ENCODE measurements around the gene LRP10. TPM values are rescaled to one million over a fixed set of nuclear protein-coding genes. Genes with fewer than 3 reads are reported as not detected.
"Not testable (repeated sequence)": the region's sequence is repeated elsewhere in the genome, so short reads cannot be mapped to it uniquely, and the experiment has no call there.

The LRP10 gene
- total and polyA plus RNA-seq, 2 of the 4 experiments (the other 2 are of a cell fraction): 25.1 to 118 TPM

GRCh38 chr14:22850944-22851764 lies 20.4 kb upstream of the LRP10 start (continued):
- TF ChIP-seq, protein P1, sequence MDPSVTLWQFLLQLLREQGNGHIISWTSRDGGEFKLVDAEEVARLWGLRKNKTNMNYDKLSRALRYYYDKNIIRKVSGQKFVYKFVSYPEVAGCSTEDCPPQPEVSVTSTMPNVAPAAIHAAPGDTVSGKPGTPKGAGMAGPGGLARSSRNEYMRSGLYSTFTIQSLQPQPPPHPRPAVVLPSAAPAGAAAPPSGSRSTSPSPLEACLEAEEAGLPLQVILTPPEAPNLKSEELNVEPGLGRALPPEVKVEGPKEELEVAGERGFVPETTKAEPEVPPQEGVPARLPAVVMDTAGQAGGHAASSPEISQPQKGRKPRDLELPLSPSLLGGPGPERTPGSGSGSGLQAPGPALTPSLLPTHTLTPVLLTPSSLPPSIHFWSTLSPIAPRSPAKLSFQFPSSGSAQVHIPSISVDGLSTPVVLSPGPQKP (IDR thresholded peaks at IDR 0.05; ENCODE audit: borderline replicate concordance, low read depth, low read length): no peak

DNA sequence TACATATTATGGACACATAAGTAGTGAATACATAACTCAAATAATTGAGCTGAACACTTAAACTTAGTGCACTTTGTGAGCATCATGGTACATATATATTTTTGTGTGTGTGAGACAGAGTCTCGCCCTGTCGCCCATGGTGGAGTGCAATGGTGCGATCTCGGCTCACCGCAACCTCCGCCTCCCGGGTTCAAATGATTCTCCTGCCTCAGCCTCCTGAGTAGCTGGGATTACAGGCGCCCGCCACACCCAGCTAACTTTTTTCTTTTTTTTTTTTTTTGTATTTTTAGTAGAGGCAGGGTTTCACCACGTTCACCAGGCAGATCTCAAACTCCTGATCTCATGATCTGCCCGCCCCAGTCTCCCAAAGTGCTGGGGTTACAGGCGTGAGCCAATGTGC lies 19.4 kb upstream of the LRP10 start:
- H2AK5ac ChIP-seq (ENCODE audit: low read depth, low read length): peak overlapping the region; percentile 72
- peak overlapping the region; percentile 99; the same call in 1 of the 2 replicates for H4K91ac ChIP-seq (ENCODE audit: insufficient read depth, low read depth, low read length)
- H2BK120ac ChIP-seq (ENCODE audit: low read depth, low read length): peak overlapping the region; percentile 98; the same call in 1 of the 2 replicates
- H3K9me3 ChIP-seq (ENCODE audit: control insufficient read depth, insufficient read depth, low read length); BruUV-seq (replicated peaks); H3K9ac ChIP-seq (ENCODE audit: low read depth, low read length); H4K20me1 ChIP-seq (ENCODE audit: insufficient read depth, low read length); H4K5ac ChIP-seq (ENCODE audit: low read depth, low read length); H2AFZ ChIP-seq (replicated peaks; ENCODE audit: low read length, poor library complexity); H3K18ac ChIP-seq (ENCODE audit: low read depth, low read length); H3K27ac ChIP-seq (ENCODE audit: insufficient read depth, low read length); ATAC-seq (ENCODE audit: low read depth); H3K27me3 ChIP-seq (ENCODE audit: control insufficient read depth, insufficient read depth, low read length); DNase-seq; H3K36me3 ChIP-seq (ENCODE audit: control insufficient read depth, insufficient read depth, low read length); H3K56ac ChIP-seq (ENCODE audit: extremely low read depth, insufficient read depth, low read length); H3K4me3 ChIP-seq (ENCODE audit: insufficient read depth, low read depth, low read length); dilution Hi-C loops (cut with HindIII; ENCODE audit: low sequenced_read_pairs, unreplicated experiment); H3K4me2 ChIP-seq (ENCODE audit: low read depth, low read length): not testable (repeated sequence)
- peak overlapping the region; percentile 99; the same call in 1 of the 2 replicates for H3K4ac ChIP-seq (ENCODE audit: low read depth, low read length)
- intact Hi-C loops (cut with micrococcal nuclease): loop anchor here (5.0 kb wide), 1 partner anchor 465 kb away; no protein-coding TSS in a partner anchor
- H2BK5ac ChIP-seq (ENCODE audit: low read depth, low read length, poor library complexity, severe bottlenecking): peak overlapping the region; percentile 98
- peak overlapping the region; percentile 73; the same call in 1 of the 3 replicates for H2BK15ac ChIP-seq (ENCODE audit: low read depth, low read length)
- peaks cover 27% of the 10 kb centered on the region for H3K9me1 ChIP-seq (ENCODE audit: insufficient read depth, low read length)
- H2AK9ac ChIP-seq (replicated peaks; ENCODE audit: low read depth, low read length, poor library complexity): peak overlapping the region; percentile 53
- ChIA-PET CTCF (interaction anchor here (1.0 to 6.8 kb wide), 14 partner anchors 10 to 282 kb away, joined by 3 to 60 read pairs (median 5); partner anchors contain the start of genes LRP10 and MRPL52), POLR2A (ENCODE audit: unreplicated experiment) (interaction anchor here (2.4 kb wide), 1 partner anchor 14 kb away, joined by 25 read pairs; the partner anchor contains the start of gene MMP14)
- peak overlapping the region; percentile 82; the same call in 1 of the 2 replicates for H3K23ac ChIP-seq (ENCODE audit: low read depth, low read length)
- WGBS, 2 experiments (ENCODE audit: extremely low coverage in 2 of 2, insufficient read length in 1 of 2): no CpG with 5 or more reads among the region's 12 CpGs
- in situ Hi-C loops (cut with MboI; ENCODE audit: low sequenced_read_pairs): loop anchor here (25.0 kb wide), 1 partner anchor 465 kb away; no protein-coding TSS in a partner anchor
- peaks cover 37% of the 10 kb centered on the region for H3K4me1 ChIP-seq (ENCODE audit: control insufficient read depth, insufficient read depth, low read length)
- H2BK20ac ChIP-seq (ENCODE audit: low read depth, low read length): peak overlapping the region; percentile 89; the same call in 1 of the 2 replicates
- H3K79me1 ChIP-seq (ENCODE audit: low read depth in 1 of 2, low read length in 2 of 2): peaks cover 0 to 31% of the 10 kb centered on the region in 2 experiments; a peak in 2 of 4 replicates
- peak overlapping the region in 1 of 2 experiments; percentile 97; a peak in 3 of 4 replicates for H4K8ac ChIP-seq (ENCODE audit: low read depth in 2 of 2, low read length in 2 of 2)
- 0 out of 2 replicates have a peak overlapping the region, but pooled peaks have one; percentile 98 for H3K14ac ChIP-seq (replicated peaks; ENCODE audit: low read depth, low read length)
